Stimulated activated CD8-positive, alpha-beta memory T cell treated with anti-CD3 and anti-CD28 coated beads, Interleukin-15, amount 100 ng/mL, for 4 hours (primary cell): ENCODE results near the gene NMNAT1.
A peak's percentile ranks its signal among the peaks of the same experiment; 100 is the strongest.
"Not testable (repeated sequence)": the region's sequence is repeated elsewhere in the genome, so short reads cannot be mapped to it uniquely, and the experiment has no call there.

Experiments
- DNase-seq, 2 donors: peaks; one replicate each; pipeline ENCODE4 v3.0.0-alpha.2; 2020; ENCODE audit warnings: low read depth in 2 of 2

The NMNAT1 gene

DNA sequence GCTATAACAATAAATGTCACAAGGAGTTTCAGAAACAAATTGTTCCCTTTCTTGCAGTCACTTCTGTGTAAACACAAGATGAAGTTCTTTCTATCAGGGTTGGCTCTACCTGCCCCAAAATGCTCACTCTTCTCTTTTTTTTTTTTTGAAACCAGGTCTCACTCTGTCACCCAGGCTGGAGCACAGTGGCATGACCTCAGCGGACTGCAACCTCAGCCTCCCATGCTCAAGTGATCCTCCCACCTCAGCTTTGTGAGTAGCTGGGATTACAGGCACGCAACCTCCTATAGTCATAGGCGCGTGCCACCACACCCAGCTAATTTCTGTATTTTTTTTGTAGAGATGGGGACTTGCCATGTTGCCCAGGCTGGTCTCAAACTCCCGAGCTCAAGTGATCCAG is 22.7 kb upstream of the NMNAT1 start:
- DNase-seq = no peak

DNA sequence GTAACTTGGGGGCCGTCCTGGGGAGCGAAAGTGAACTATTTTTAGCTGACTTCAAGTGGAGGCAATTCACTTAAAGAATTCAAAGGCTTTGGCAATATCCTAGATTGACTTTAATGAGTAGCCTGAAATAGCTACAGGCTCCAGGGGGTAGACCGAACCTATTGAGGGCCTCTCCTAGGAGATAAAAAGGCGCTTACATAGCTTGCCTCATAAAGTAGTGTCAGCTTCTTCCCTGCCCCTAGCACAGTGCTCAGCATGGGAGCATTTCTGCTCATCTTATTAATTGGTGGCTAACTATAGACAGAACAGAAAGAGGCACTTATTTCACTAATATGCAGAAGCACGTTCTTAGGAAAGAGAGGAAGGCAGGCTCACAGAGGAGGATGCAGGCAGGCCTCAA is 20.9 kb upstream of the NMNAT1 start:
- no peak for DNase-seq

DNA sequence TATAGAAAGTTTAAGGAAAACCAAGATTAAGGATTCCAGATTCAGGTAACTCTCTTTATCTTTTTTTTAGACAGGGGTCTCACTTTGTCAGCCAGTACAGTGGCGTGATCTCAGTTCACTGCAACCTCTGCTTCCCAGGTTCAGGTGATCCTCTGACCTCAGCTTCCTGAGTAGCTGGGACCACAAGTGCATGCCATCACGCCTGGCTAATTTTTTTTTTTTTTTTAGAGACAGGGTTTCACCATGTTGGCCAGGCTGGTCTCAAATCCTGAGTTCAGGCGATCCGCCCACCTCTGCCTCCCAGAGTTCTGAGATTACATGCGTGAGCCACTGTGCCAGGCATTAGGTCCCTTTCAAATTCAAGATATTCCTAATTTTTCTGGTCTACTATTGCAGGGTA is 16.0 kb upstream of the NMNAT1 start:
- DNase-seq = no peak

DNA sequence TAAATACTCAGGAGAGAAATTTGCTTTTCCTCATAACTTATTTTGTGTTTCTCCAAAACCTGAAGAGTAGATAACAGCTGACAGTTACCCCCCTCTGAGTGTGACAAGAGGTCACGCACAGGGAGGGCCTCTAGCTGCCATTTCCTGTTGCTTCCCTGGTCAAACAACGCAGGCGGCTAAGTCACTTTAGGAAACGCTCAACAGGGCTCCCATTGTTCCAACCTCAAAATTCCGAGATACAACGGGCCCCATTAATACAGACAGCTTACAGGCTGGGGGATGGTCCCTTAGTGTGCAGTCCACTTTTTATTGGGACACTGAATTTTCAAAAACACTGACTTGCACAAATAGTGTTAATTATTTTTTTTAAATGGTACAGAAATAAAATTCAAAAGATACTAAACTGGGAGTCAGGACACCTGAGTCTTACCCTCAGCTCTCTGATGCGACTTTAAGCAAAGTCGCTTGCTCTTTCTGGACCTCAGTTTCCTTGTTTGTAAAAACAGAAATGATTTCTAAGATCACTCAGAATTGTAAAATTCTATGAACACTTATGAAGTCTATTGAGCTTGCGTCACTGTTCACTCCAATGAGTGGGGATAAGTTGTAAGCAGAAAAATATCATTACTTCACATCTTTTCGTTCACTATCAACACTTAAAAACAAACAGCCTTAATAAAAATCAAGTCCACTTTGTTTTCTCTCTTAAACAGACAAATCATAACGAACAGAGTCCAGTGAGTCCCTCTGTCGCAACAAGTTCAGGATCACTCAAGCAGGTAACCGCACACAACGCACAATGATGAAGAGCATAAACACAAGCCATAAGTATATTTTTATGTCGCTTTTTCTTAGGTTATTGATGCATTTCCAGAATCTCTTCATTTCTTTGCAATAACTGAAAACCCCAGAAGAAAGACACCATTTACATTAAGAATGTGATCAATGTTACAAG is 13.6 kb upstream of the NMNAT1 start:
- no peak for DNase-seq

GRCh38 chr1:9942399-9942938 is 806 bp upstream of the NMNAT1 start:
- peak in 1 of 2 donors; percentile 1 for DNase-seq

- DNase-seq = no peak
Observed at GRCh38 chr1:9946315-9946714, 3.0 kb downstream of the NMNAT1 start.

DNA sequence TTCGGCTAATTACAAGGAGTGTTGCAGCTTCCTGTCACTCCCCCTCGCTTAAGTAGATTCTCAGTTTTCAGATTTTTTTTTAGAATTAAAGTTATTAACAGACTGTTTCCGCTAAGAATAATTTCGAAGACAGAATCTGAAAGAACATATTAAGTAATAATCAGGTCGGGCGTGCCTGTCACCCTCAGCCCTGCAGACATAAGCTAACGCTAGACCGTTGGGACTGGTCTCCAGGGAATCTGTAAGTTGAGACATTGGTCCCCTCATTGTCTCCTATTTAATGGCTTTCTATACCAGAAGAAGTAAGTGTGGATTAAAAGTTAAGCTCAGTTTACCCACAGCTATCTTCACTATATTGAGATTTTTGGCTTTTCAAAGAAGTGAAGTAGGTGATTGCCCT is 14.5 kb downstream of the NMNAT1 start:
- DNase-seq = no peak

GRCh38 chr1:9960011-9960410 is 16.7 kb downstream of the NMNAT1 start:
- DNase-seq = no peak

DNA sequence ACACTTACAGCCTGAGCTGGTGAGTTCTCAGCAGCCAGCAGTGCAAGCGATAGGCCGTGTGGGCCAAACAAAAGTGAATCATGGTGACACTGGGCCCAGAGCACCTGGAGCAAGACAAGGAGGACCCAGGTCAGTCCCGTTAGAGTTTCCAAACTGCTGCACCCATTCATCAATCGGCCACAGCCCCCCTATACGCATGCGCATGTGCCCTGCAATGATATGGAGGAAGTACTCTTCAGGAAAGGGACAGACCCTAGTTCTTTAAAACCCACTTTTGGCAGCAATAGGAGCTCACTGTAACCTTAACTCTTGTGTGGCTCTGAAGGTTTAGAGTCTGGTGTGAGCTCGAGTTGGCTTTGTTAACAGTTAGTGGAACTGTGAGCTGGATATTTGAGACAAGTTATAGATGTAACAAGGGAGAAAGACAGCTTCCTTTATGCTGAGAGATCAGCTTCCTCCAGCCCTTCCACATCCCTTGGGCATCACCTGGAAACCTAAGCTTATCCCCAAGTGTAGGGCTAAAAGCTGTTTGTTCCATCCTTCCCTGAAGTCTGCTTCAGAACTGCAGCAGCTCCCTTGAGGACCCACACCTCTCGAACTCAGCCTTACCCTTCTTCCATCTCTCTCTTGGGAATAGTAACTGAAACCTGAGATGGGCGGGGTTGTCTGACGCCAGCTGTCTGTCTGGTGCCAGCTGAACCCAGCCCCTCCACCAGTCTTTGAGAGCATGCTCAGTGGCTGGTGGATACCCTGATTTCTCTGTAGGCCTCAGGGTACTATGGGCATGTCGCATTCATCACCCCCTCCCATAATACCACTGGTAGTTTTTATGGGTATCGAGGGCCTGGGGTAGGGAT is 17.7 kb downstream of the NMNAT1 start:
- no peak for DNase-seq

- DNase-seq = no peak
Observed at GRCh38 chr1:9984253-9984652, 41.0 kb downstream of the NMNAT1 start.

- no peak for DNase-seq
Observed at GRCh38 chr1:9985001-9985400, 41.7 kb downstream of the NMNAT1 start.

DNA sequence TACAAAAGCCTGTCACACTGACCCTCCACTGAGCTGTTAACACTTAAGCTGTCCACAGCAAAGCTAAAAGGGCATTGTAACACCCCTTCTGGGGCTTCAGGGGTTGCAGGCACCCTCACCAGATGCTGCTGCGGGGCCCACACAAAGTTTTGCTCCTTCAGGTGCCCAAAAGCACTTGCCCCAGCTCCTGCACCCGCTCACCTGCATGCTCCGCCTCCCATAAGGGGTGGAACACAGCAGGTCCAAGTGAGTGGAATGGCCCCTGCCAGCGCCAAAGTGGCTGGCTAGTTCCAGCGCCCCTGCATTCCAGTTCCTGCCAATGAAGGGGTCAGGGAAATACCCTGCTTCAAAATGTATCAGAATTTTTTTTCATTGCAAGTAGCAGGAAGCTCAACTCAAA is 46.5 kb downstream of the NMNAT1 start:
- no peak for DNase-seq

GRCh38 chr1:9990944-9991343 is 47.7 kb downstream of the NMNAT1 start:
- no peak for DNase-seq

- no peak for DNase-seq
Observed at GRCh38 chr1:9992910-9993309, 49.6 kb downstream of the NMNAT1 start.

DNA sequence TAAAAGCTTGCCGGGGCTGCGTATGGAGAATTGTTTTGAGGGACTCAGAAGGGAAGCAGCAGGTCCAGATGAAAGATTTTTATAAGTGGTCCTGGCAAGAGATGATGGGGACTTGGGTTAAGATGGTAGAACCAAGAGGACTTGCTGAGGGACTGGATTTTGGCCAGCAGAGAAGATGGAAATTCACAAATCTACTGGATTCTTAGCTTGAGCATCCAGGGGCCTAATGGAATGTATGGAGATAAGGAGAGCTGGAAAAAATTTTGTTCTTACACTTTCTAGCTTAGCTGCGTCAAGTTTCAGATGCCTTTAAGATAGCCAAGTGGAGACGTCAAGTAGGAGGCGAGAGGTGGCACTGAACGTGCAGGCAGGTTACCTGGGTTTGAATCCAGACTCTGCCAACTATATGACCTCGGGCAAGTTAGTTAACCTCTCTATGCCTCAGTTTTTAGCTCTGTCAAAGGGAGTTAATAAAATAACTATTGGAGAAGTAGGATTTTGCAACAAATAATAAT is 50.3 kb downstream of the NMNAT1 start:
- DNase-seq = no peak

DNA sequence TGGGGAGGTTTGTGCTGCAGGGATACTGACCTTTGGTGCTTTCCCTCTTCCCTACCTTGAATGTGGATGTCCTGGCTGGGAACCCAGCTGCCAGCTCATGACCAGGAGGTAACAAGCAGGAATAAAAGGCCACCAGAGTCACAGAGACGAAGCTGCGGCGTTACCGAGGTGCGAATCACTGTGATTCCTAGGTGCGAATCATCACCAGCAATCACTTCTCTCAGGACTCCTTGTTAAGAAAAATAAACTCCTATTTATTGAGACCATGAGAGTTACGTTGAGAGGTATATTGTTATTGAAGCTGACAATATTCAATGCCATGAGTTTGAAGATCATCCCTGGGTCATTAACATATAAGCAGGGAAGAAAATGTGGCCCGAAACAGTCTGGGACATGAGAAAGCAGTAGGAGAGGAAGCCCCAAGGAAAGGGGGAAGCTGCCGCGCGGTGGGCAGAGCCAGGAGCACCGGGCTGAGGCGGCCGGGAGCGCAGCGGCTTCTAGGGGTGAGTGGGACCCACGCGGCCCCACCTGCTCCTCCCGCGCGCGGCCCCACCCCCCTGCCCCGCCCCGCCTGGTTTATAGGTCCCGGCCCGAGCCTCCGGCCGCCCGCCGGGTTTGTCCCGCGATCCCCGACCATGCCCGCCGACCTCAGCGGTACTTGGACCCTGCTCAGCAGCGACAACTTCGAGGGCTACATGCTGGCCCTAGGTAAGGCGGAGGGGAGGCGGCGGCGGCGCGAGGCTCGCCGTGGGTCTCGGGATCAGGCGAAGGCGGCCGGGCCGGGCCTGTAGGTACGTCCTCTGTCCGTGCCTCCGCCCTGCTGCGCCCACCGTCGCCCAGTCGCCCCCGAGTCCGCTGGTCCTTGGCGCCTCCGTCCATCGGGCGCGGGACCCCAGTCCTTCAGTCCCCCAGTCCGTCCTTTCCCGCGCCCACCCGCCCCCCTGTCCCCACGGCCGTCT is 53.6 kb downstream of the NMNAT1 start, which contains the start of gene RBP7:
Gene RBP7, plus strand, starts transcription at position 605 of the 959 bp plus-strand sequence. Its CDS starts 31 bp downstream, at position 636.
- DNase-seq = no peak

DNA sequence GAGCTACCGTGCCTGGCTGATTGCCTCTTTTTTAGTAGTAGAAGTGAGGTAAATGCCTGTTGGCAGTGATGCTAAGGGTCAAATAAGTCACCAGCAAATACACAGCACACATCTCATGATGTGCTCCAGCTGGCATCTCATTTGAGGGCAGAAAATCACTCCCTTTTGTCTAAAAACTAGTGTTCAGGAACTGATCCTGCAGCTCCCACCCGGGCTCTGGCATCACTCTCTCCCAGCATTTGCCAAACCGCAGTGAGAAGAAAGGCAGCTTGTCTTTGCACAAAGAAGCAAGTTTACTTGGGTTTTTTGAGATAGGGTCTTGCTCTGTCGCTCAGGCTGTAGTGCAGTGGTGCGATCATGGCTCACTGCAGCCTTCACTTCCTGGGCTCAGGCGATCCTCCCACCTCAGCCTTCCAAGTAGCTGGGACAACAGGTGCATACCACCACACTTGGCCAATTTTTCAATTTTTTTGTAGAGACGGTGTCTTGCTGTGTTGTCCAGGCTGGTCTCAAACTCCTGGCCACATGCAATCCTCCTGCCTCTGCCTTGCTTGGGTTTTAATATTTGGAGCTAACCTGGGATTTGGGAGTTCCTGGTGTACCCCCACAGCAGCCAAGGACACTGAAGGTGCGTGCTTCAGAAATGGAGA is 57.9 kb downstream of the NMNAT1 start:
- no peak for DNase-seq

- not testable (repeated sequence) for DNase-seq
Observed at GRCh38 chr1:10005248-10005647, 62.0 kb downstream of the NMNAT1 start.

- no peak for DNase-seq
Observed at GRCh38 chr1:10007169-10007568, 63.9 kb downstream of the NMNAT1 start.

DNA sequence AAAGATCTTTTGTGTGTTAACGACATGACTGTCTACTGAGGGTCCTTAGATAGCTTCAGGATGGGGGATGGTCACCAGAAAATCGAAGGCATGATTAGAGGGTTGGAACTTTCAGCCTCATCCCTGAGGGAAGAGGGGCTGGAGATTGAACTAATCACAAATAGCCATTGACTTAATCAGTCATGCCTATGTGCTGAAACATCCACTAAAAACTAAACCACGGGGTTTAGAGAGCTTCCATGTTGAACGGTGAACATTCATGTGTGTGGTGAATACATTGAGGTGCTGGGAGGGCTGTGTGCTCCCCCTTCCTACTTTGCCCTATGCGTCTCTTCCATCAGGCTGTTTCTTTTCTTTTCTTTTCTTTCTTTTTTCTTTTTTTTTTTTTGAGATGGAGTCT is 70.7 kb downstream of the NMNAT1 start:
- DNase-seq = no peak
